ELF-1 (cell line): Measurements from ENCODE around the gene CALML4.
"Not testable (repeated sequence)": the region's sequence is repeated elsewhere in the genome, so short reads cannot be mapped to it uniquely, and the experiment has no call there.

ENCODE experiments used
- DNase-seq: peaks from one replicate; pipeline ENCODE4 v3.0.0-alpha.2; 2016; ENCODE audit warnings: low read depth, low spot score

The CALML4 gene

GRCh38 chr15:68191555-68191954 is 13.6 kb downstream of the CALML4 start:
- DNase-seq: no peak

DNA sequence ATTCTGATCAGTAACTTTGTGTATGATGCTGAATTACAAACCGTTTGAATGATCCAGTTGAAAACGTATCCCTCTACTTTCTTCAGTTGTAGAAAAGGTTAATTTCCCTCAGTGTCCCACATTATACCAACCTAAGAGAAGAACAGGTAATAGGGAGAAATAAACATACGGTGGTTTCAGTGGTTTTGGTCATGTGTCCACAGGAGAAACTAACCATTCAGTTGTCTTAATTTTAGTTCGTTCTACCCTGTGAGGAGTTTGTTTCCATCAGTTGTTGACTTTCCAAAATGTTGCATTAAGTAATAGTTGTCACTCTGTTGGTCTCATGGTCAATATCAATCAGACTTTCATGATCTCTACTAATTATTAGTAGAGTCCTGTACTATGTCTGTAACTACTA is 15.1 kb downstream of the CALML4 start:
- no peak for DNase-seq

- DNase-seq: no peak
Observed at GRCh38 chr15:68188647-68189046, 16.5 kb downstream of the CALML4 start.

DNA sequence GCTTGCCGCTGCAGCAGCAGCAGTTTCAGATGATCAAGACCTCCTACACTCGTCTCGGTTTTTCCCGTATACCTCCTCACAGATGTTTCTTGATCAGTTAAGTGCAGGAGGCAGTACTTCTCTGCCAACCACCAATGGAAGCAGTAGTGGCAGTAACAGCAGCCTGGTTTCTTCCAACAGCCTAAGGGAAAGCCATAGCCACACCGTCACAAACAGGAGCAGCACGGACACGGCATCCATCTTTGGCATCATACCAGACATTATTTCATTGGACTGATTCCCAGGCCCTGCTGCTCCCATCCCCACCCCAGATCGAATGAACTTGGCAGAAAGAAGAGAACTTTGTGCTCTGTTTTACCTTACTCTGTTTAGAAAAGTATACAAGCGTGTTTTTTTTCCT is 17.6 kb downstream of the CALML4 start:
- no peak for DNase-seq

GRCh38 chr15:68186671-68187397 is 18.3 kb downstream of the CALML4 start:
- no peak for DNase-seq

GRCh38 chr15:68184616-68185480 is 20.3 kb downstream of the CALML4 start:
- DNase-seq: no peak

DNA sequence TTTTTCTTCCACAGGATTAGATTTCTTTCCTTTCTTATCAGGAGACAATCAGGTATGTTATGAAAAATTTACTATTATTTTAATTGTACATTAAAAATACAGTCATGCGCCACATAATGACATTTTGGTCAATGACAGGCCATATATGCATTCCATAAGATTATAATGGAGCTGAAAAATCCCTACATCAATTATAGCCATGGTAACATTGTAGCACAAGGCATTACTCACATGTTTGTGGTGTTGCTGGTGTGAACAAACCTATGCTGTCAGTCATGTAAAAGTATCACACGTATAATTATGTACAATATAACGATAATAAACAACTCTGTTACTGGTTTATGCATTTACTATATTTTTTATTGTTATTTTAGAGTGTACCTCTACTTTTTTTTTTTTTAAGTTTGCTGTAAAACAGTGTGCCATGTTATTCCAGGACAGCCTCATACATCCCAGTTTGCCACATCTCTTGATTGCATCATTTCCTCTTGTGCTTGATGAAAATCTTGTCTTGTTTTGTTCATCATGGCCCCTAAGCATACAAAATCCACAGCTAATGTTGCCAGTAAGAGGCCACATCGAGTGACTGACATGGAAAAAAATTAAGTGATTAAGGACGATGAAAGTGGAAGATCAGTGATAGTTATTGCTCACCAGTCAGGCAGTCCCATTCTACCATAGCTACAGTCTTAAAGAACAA is 21.4 kb downstream of the CALML4 start:
- no peak for DNase-seq

GRCh38 chr15:68177742-68178141 is 27.4 kb downstream of the CALML4 start:
- DNase-seq: no peak

GRCh38 chr15:68176601-68177000 is 28.5 kb downstream of the CALML4 start:
- DNase-seq: no peak

DNA sequence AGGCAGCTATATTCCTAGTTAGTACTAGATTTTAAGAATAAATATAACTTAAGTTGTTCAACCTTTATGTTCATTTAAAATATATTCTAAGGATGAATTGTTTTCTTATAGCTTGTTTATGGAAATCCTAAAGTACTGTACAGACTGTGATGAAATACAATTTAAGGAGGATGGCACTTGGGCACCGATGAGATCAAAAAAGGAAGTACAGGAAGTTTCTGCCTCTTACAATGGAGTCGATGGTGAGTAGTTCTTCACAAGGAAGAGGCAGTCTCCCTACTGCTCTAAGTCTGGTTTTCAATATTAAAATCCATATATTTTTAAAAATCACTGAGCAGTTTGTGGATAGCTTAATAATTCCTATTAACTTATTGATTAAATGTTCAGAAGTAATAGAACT is 29.6 kb downstream of the CALML4 start:
- DNase-seq: no peak

DNA sequence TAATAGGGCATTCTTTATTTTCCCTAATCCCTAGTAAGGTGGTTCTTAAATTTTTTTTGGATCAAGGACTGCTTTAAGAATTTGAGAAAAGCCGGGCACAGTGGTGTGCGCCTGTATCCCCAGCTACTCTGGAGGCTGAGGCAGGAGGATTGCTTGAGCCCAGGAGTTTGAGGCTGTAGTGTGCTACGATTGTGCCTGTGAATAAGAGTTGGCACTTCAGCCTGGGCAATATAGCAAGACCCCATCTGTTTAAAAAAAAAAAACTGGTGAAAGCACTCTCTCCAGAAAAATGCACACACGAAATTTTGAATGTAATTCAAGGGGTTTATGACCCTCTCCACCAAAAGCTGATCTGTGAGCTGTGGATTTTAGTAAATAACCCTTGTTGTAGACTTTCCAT is 32.0 kb downstream of the CALML4 start:
- no peak for DNase-seq

DNA sequence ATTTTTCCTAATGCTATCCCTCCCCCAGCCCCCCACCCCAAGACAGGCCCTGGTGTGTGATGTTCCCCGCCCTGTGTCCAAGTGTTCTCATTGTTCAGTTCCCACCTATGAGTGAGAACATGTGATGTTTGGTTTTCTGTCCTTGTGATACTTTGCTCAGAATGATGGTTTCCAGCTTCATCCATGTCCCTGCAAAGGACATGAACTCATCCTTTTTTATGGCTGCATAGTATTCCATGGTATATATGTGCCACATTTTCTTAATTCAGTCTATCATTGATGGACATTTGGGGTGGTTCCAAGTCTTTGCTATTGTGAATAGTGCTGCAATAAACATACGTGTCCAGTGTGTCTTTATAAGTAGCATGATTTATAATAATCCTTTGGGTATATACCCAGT is 33.1 kb downstream of the CALML4 start:
- DNase-seq: not testable (repeated sequence)

DNA sequence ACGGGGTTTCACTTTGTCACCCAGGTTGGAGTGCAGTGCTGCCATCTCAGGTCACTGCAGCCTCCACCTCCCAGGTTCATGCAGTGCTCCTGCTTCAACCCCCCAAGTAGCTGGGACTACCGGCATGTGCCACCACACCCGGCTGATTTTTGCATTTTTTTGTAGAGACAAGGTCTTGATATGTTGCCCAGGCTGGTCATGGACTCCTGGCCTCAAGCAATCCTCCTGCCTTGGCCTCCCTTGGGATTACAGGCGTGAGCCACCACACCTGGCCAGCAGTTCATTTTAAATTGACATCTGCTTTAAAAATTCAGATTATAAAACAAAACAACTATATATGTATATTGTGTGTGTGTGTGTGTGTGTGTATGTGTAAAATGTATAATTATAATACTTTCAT is 38.3 kb downstream of the CALML4 start:
- DNase-seq: no peak

DNA sequence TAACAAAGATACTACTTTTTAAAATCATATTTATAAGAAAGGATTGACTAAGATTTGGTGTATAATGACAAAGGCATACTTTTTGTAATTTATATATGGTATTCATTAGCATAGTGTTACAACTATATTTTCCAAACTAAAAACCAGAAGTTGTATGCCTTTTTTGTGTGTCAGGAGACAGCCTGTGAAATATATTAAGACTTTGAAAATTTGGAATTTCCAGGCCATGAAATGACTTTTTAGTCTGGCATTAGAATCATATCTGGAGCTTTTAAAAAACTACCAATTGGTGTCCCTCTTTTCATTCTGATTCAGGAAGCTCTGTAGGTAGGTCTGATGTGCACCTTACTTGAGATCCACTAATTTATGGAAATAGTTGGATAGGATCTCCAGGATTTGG is 41.9 kb downstream of the CALML4 start:
- no peak for DNase-seq

GRCh38 chr15:68158046-68158628 is 47.0 kb downstream of the CALML4 start:
- DNase-seq: no peak

DNA sequence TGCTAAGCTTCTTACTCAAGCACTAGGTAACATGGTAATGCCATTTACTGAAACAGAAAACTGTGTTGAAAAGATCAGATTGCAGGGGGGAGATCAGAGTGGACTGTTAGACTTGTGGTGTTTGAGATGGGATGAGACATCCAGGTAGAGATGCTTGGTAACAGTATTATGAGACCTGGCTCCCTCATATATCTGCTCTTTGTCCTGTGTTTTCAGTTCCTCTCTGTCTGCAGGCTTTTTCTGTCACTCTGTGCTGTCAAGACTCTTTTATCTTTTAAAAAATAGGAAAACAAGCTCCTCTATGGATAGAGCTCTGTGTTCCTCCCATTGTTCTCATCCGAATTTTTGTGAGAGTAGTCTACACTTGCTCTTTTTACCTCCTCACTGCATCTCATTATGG is 48.1 kb downstream of the CALML4 start:
- DNase-seq: no peak

- DNase-seq: peak; percentile 25
Observed at GRCh38 chr15:68154923-68155559, 50.1 kb downstream of the CALML4 start.

GRCh38 chr15:68152342-68152741 is 52.8 kb downstream of the CALML4 start:
- DNase-seq: no peak

DNA sequence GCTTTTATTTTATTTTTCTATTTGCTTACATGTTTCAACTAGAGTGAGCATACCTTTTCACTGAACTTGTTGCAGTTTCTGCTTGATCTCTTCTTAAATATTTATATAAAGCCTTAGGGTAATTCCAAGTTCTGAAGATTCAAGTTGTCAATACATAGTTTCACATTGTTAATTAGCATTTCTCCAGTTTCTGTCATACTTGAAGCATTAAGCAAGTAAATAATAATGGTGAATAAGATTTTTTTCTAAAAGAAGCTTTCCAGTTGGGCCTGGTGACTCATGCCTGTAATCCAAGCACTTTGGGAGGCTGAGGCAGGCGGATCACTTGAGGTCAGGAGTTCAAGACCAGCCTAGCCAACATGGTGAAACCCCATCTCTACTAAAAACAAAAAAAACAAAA is 53.9 kb downstream of the CALML4 start:
- no peak for DNase-seq

GRCh38 chr15:68150187-68150586 is 54.9 kb downstream of the CALML4 start:
- DNase-seq: no peak

GRCh38 chr15:68149059-68149458 is 56.1 kb downstream of the CALML4 start:
- DNase-seq: no peak

DNA sequence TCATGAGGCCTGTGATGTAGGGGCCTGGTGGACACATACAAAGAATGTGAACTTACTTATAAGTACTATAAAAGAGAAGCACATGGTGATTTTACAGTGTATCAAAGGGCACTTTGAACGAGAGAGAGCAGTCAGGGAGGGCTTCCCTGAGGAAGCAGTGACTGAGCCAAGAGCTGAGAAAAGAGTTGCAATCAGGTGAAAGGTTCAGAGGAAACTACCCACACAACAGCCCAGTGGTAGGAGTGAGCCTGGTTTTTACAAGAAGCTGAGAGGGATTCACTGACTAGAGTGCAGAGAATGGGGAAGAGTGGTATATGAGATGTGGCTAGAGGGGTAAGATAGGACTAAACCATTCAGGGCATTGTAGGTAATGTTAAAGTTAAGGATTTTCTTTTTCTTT is 57.1 kb downstream of the CALML4 start:
- no peak for DNase-seq
